Activated CD4-positive, alpha-beta memory T cell treated with anti-CD3 and anti-CD28 coated beads for 36 hours (primary cell): ENCODE data around the gene CCNO. TPM values are rescaled to one million over a fixed set of nuclear protein-coding genes. Genes with fewer than 3 reads are reported as not detected.
A peak's percentile ranks its signal among the peaks of the same experiment; 100 is the strongest.

ENCODE experiments used
- CTCF ChIA-PET: fragments of 350-600 bp; sonication (Branson Sonifier 250); formaldehyde crosslinking; loops from one replicate; lab custom pipeline; 2021; ENCODE audit warnings: antibody characterized with exemption, inconsistent platforms; lab: Charles Lee
- POLR2A ChIA-PET: fragments of 350-600 bp; sonication (Branson Sonifier 250); formaldehyde crosslinking; loops from one replicate; lab custom pipeline; 2021; ENCODE audit warnings: antibody characterized with exemption; lab: Charles Lee
- DNase-seq: peaks from one replicate; pipeline ENCODE4 v3.0.0-alpha.2; 2020
- H3K27ac Mint-ChIP-seq: one replicate; pipeline ENCODE4 v1.8.0; 2021; ENCODE audit warnings: mixed read lengths
- H3K27me3 Mint-ChIP-seq: one replicate; pipeline ENCODE4 v1.8.0; 2021; ENCODE audit warnings: mixed read lengths
- H3K36me3 Mint-ChIP-seq: one replicate; pipeline ENCODE4 v1.8.0; 2021; ENCODE audit warnings: mixed read lengths
- H3K4me1 Mint-ChIP-seq: one replicate; pipeline ENCODE4 v1.8.0; 2021; ENCODE audit warnings: low read depth, mixed read lengths
- H3K4me3 Mint-ChIP-seq: one replicate; pipeline ENCODE4 v1.8.0; 2021; ENCODE audit warnings: mild to moderate bottlenecking, mixed read lengths
- H3K9me3 Mint-ChIP-seq: one replicate; pipeline ENCODE4 v1.8.0; 2021; ENCODE audit warnings: mixed read lengths
- intact Hi-C: fragments of 100-400 bp; cut with micrococcal nuclease; formaldehyde crosslinking; loops from one replicate; pipeline ENCODE4 v1.15.1; 2023
- total RNA-seq, 2 experiments: library from RNA; stranded (reverse); gene quantifications; one replicate each; pipeline ENCODE4 v1.2.3, GENCODE V29; 2021

The CCNO gene, protein sequence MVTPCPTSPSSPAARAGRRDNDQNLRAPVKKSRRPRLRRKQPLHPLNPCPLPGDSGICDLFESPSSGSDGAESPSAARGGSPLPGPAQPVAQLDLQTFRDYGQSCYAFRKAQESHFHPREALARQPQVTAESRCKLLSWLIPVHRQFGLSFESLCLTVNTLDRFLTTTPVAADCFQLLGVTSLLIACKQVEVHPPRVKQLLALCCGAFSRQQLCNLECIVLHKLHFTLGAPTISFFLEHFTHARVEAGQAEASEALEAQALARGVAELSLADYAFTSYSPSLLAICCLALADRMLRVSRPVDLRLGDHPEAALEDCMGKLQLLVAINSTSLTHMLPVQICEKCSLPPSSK
- total RNA-seq, result not detected

DNA sequence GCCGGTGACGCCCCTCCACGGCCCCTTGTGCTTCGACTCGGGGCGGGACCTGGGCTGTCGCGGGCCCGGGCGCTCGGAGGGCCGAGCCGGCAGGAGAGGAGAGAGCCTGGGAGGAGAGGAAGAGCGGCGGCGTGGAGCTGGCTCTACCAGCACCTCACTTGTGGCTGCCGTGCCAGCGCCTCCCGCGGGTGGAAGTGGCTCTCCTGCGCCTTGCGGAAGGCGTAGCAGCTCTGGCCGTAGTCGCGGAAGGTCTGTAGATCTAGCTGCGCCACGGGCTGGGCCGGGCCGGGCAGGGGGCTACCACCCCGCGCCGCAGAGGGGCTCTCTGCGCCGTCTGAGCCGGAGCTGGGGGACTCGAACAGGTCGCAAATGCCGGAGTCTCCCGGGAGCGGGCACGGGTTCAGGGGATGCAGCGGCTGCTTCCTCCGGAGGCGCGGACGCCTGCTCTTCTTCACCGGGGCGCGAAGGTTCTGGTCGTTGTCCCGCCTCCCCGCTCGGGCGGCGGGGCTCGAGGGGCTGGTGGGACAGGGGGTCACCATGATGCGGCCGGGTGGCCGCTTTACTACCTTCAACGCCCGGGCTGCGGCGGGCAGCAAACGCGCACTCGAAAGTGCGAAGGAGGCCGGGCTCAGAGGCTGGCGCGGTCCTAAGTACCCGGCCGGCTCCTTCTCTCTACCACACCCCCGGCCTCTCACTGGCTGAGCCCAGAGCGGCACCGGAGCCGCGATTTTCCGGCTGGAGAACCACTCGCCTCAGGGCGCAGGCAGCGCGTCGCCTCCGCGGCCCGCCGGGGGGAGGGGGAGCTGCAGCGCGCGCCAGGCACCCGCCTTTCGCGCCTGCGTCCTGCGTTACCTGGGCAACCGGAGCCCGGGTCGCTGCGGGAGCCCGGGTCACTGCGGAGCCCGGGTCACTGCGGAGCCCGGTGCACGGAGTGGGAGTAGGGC is at the start of gene CCNO:
CCNO (minus strand) TSS at position 624 of the 944 bp plus-strand sequence; CDS start at position 539, 85 bp downstream.
- Mint-ChIP-seq H3K36me3 (no peaks in the 10 kb centered on the region), H3K27me3 (peaks cover 70% of the 10 kb centered on the region), H3K9me3 (no peaks in the 10 kb centered on the region), H3K4me3 (peak within 1 kb of the TSS; percentile 74), H3K4me1 (peaks cover 31% of the 10 kb centered on the region), H3K27ac (no peak within 1 kb of the TSS)
- intact Hi-C loops, result loop anchor here (1.0 kb wide), 1 partner anchor 60 kb away; the partner anchor contains the start of gene CDC20B
- ChIA-PET POLR2A (interaction anchor here (1.0 to 1.9 kb wide), 2 partner anchors 10 to 13 kb away, joined by 3 to 4 read pairs; no protein-coding TSS in a partner anchor), CTCF (interaction anchor here (1.2 to 3.4 kb wide), 3 partner anchors 8 to 172 kb away, joined by 3 to 22 read pairs (median 16); partner anchors contain the start of gene CDC20B)
- DNase-seq, result peak; percentile 71

DNA sequence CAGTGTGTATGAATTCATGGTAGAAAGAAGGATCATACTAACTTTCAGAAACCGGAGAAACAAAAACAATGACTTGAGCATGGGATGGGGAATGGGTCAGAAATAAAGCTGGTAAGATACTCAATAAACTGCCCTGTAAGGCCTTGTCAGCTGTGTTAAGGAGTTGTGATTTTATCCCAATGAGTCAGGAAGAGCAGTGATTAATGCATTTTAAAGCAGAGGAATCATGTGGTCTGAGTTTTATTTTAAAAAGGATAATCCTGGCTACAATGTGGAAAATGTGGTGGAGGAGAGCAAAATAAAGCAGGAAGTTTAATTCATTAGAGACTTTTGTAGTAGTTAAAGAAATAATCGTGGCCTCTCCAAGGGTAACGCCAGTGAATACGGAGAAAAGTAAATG is 45.4 kb upstream of the CCNO start:
- Mint-ChIP-seq H3K9me3 (no peaks in the 10 kb centered on the region), H3K27me3 (no peaks in the 10 kb centered on the region), H3K4me1 (no peaks in the 10 kb centered on the region), H3K27ac (no peak overlapping the region), H3K36me3 (peaks cover 41% of the 10 kb centered on the region), H3K4me3 (no peak overlapping the region)
- POLR2A ChIA-PET, result no interaction called here
- no peak for DNase-seq
- CTCF ChIA-PET, result no interaction called here
- intact Hi-C loops, result no loop called here

DNA sequence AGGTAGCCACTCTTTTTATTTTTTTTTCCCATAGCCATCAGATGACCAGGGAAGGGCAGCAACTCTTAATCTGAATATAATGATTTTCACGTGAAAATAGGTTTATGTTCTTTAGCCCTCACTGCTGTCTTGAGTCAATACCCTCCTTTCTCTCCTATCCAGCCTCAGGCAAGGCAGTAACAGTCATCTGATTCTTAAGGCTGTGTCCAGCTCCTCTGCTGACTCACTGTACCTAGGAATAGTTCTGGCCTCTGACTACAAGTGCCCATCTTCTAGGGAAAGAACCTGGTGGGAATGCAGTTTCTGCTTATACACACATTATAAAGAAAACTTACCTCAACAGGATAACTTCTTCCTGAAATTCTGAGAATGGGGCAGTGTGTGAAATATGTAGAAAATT is 43.4 kb upstream of the CCNO start:
- H3K4me3 Mint-ChIP-seq, result no peak overlapping the region
- no peaks in the 10 kb centered on the region for H3K4me1 Mint-ChIP-seq
- H3K36me3 Mint-ChIP-seq, result peaks cover 41% of the 10 kb centered on the region
- no peak overlapping the region for H3K27ac Mint-ChIP-seq
- POLR2A ChIA-PET, result no interaction called here
- DNase-seq, result no peak
- intact Hi-C loops, result no loop called here
- H3K9me3 Mint-ChIP-seq, result no peaks in the 10 kb centered on the region
- CTCF ChIA-PET, result no interaction called here
- H3K27me3 Mint-ChIP-seq, result no peaks in the 10 kb centered on the region

DNA sequence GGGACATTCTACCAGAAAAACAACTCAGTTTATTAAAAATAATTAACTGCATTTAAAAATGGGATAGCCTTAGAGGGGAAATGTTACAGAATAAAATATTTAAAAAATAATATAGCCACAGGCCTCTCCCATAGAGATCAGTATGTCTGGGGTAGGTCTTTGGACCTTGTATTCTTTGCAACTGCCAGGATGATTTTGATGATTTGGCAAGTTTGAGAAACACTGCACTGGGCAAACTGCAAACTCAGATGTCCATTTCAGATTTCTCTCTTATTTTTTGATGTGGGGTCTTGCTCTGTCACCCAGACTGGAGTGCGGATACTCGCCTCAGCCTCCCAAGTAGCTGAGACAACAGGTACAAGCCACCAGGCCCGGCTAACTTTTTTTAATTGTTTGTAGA is 24.9 kb upstream of the CCNO start:
- H3K36me3 Mint-ChIP-seq, result peaks cover 37% of the 10 kb centered on the region
- no peak for DNase-seq
- no peak overlapping the region for H3K27ac Mint-ChIP-seq
- no peak overlapping the region for H3K4me3 Mint-ChIP-seq
- H3K27me3 Mint-ChIP-seq, result no peaks in the 10 kb centered on the region
- H3K4me1 Mint-ChIP-seq, result no peaks in the 10 kb centered on the region
- intact Hi-C loops, result no loop called here
- POLR2A ChIA-PET, result no interaction called here
- no peaks in the 10 kb centered on the region for H3K9me3 Mint-ChIP-seq
- CTCF ChIA-PET, result no interaction called here

DNA sequence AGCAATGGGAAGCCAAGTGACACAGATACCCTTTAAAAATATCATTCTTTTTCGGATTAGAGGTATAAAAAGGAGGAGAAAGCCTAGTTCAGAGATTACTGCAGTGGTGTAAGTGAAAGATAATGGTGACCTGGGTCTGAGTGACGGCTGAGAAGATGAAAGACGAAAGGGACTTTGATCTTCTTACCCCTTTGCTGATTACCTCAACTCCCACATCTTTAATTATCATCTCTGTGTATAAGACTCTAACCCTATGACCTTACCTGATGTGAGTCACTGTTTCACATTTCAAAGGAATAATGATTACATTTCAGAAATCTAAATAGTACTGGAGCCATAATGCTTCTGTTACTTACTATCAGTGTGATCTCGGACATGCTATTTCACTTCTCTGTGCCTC is 21.4 kb upstream of the CCNO start:
- Mint-ChIP-seq H3K9me3 (no peaks in the 10 kb centered on the region), H3K27ac (no peak overlapping the region), H3K4me3 (no peak overlapping the region), H3K36me3 (peaks cover 25% of the 10 kb centered on the region), H3K4me1 (no peaks in the 10 kb centered on the region), H3K27me3 (no peaks in the 10 kb centered on the region)
- POLR2A ChIA-PET, result no interaction called here
- intact Hi-C loops, result no loop called here
- CTCF ChIA-PET, result no interaction called here
- no peak for DNase-seq

DNA sequence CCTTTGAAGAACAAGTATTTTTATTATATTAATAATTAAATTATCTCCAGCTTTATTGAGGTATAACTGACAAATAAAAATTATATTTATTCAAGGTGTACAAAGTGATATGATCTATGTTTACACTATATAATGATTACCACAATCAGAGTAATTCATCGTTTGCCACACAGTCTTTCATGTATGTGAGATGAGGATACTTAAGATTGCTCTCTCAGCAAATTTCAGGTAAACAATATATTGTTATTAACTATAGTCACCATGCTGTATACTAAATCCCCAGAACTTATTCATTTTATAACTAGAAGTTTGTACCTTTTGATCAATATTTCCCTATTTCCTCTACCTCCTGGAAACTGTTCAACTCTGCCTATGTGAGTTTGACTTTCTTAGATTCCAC is 16.7 kb upstream of the CCNO start:
- Mint-ChIP-seq H3K27me3 (no peaks in the 10 kb centered on the region), H3K9me3 (peaks cover 14% of the 10 kb centered on the region), H3K4me1 (no peaks in the 10 kb centered on the region), H3K36me3 (peaks cover 3% of the 10 kb centered on the region), H3K4me3 (no peak overlapping the region), H3K27ac (no peak overlapping the region)
- intact Hi-C loops, result no loop called here
- ChIA-PET POLR2A (no interaction called here), CTCF (no interaction called here)
- DNase-seq, result no peak

DNA sequence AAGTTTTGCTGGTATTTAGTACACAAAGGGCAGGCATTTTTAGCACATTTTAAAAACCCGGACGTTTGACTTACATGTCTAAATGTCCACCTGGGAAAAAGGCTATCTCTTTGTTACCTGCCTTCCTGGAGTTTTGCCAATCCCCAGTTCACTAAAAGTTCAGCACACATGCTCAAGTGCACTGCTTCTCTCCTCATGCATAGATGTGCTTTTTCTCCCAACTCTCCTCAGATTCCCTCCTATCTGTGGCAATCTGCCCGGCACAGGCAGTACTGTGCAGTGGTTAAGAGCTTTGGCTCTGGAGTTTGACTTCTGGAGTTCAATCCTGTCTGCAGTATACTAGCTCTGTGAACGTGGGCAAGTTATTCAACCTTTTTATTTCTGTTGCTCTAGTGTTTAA is 8.3 kb upstream of the CCNO start:
- Mint-ChIP-seq H3K4me1 (no peaks in the 10 kb centered on the region), H3K9me3 (no peaks in the 10 kb centered on the region), H3K27ac (no peak overlapping the region), H3K4me3 (no peak overlapping the region), H3K36me3 (no peaks in the 10 kb centered on the region), H3K27me3 (peaks cover 8% of the 10 kb centered on the region)
- ChIA-PET POLR2A (no interaction called here), CTCF (no interaction called here)
- DNase-seq, result no peak
- intact Hi-C loops, result no loop called here

DNA sequence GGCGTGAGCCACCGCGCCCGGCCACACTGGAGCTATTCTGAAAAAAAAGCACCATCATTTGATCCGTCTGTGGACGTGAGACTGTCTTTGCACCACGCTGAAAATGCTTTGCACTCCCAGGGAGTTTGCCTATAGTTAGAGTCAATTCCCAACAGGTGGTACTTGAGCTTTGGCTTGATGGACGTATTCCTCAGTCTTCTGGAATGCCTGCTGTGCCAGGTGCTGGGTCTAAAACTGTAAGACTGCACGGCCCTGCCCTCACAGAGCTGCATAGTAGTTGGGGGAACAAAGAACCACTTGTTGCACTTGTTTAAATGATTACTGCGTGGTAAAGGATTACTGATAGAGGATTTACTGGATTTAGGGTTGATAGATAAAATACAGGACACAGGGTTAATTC is 3.4 kb upstream of the CCNO start:
- CTCF ChIA-PET, result interaction anchor here (0.6 kb wide), 1 partner anchor 11 kb away, joined by 3 read pairs; no protein-coding TSS in a partner anchor
- POLR2A ChIA-PET, result no interaction called here
- Mint-ChIP-seq H3K36me3 (no peaks in the 10 kb centered on the region), H3K27me3 (peaks cover 37% of the 10 kb centered on the region), H3K27ac (no peak overlapping the region), H3K4me1 (peaks cover 15% of the 10 kb centered on the region), H3K4me3 (no peak overlapping the region), H3K9me3 (no peaks in the 10 kb centered on the region)
- DNase-seq, result no peak
- intact Hi-C loops, result no loop called here

DNA sequence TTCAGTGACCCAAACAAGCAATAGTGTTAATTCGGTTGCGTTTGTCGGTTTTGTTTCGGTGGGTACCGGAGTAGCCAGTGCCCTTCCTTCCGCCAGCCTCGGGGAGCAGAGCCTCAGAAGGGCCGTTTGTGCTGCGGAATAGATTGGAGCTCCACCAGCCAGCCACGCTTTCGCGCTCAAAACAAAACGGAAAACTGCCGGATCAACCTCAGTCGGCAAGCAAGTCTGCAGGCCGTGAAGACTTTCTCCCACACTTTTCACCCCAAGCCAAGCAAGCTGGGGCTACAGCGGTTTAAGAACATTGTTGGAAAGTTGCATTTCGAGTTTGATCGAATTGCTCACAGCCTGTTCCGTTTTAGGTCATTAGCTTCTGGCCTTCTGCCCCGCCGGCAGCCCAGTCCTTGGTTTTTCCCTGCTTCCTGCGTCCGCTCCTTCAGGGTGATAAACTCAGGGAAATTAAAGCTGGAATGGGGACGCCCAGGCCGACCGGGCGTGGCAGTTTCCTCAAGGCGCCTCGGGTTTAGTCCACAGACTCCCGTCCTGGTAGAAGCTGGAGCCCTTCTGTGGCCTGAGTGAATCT is 803 bp upstream of the CCNO start:
- Mint-ChIP-seq H3K4me3 (peak overlapping the region; percentile 74), H3K36me3 (no peaks in the 10 kb centered on the region), H3K9me3 (no peaks in the 10 kb centered on the region), H3K27me3 (peaks cover 62% of the 10 kb centered on the region), H3K27ac (no peak overlapping the region), H3K4me1 (peaks cover 31% of the 10 kb centered on the region)
- CTCF ChIA-PET, result interaction anchor here (1.2 to 3.4 kb wide), 2 partner anchors 9 to 173 kb away, joined by 3 to 16 read pairs; no protein-coding TSS in a partner anchor
- POLR2A ChIA-PET, result interaction anchor here (1.0 kb wide), 1 partner anchor 14 kb away, joined by 3 read pairs; no protein-coding TSS in a partner anchor
- intact Hi-C loops, result no loop called here
- DNase-seq, result no peak

DNA sequence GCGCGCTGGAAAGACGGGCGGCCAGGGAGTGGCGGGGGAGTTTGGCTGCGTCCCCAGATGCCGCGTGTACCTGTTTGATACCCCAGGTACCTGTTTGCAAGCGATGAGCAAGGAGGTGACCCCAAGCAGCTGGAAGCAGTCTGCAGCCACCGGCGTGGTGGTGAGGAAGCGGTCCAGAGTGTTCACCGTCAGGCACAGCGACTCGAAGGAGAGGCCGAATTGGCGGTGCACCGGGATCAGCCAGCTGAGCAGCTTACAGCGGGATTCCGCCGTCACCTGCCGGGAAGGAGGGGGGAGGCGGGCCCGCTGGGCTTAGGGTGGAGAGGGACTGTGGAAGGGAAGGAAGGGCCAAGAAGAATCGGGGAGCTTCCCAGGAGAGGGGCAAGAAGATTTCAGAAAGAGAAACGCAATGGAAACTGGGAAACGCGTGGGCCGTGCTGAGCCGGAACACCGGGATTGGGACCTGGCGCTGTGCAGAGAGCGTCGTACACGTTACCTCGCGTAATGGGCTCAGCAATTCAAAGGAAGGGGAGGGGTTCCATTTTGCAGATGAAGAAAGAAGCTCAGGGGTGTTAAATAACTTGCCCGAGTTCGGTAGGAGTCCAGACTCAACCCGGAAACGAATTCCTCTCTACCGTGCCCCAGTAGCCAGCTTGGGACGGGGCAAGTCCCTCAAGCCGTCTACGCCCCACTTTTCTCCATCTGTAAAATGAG is 980 bp downstream of the CCNO start:
- DNase-seq, result no peak
- Mint-ChIP-seq H3K4me1 (peaks cover 37% of the 10 kb centered on the region), H3K27ac (no peak overlapping the region), H3K27me3 (peaks cover 75% of the 10 kb centered on the region), H3K4me3 (peak overlapping the region; percentile 69), H3K9me3 (no peaks in the 10 kb centered on the region), H3K36me3 (no peaks in the 10 kb centered on the region)
- intact Hi-C loops, result no loop called here
- ChIA-PET CTCF (interaction anchor here (1.1 to 3.4 kb wide), 3 partner anchors 7 to 75 kb away, joined by 4 to 22 read pairs (median 16); partner anchors contain the start of genes CDC20B, DHX29 and MTREX), POLR2A (interaction anchor here (1.9 kb wide), 1 partner anchor 9 kb away, joined by 4 read pairs; no protein-coding TSS in a partner anchor)

DNA sequence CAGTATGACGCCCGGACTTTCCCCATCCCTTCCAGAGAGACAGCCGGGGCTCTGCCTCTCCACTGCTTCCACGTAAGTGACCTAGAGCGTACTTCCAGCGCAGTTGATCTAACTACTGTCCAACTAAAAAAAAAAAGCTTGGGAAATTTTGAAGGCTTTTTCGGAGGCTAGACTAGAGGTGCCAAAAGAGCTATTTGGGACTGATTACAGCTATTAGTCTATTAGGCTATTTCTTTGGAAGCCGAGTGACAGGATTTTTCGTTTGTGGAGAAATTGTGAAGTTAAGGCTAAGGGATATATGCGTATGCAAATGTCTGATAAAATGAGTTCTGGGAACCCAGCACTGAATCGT is 1.5 kb downstream of the CCNO start:
- no peaks in the 10 kb centered on the region for H3K36me3 Mint-ChIP-seq
- H3K27me3 Mint-ChIP-seq, result peaks cover 73% of the 10 kb centered on the region
- H3K4me1 Mint-ChIP-seq, result peaks cover 37% of the 10 kb centered on the region
- peak overlapping the region; percentile 69 for H3K4me3 Mint-ChIP-seq
- ChIA-PET CTCF (interaction anchor here (0.6 to 3.4 kb wide), 5 partner anchors 7 to 76 kb away, joined by 3 to 22 read pairs (median 4); partner anchors contain the start of genes CDC20B, DHX29 and MTREX), POLR2A (interaction anchor here (1.9 kb wide), 1 partner anchor 9 kb away, joined by 4 read pairs; no protein-coding TSS in a partner anchor)
- H3K27ac Mint-ChIP-seq, result no peak overlapping the region
- H3K9me3 Mint-ChIP-seq, result no peaks in the 10 kb centered on the region
- DNase-seq, result no peak
- intact Hi-C loops, result no loop called here
